ENCODE results near the gene SMG7. TPM values are rescaled to one million over a fixed set of nuclear protein-coding genes. Genes with fewer than 3 reads are reported as not detected.

The SMG7 gene
- polyA plus RNA-seq, 2 of the 4 experiments (the other 2 are of a cell fraction) = 27.2 to 51.3 TPM

- TF ChIP-seq ZFP36 (IDR thresholded peaks at IDR 0.05; ENCODE audit: borderline replicate concordance, partially characterized antibody) (no peak), HES2 (IDR thresholded peaks at IDR 0.05) (no peak), EP300 (IDR thresholded peaks at IDR 0.05) (no peak), ESRRA (IDR thresholded peaks at IDR 0.05; ENCODE audit: borderline replicate concordance, low read length) (no peak), CTCF (IDR thresholded peaks at IDR 0.05) (no peak)
These were observed 40.2 kb downstream of the SMG7 start (continued) for GRCh38 chr1:183512450-183512849.

- FAIRE-seq = no peak
- H3K27ac ChIP-seq = peak overlapping the region; percentile 4 to 32; a peak in 3 of 6 replicates
- H3K9me3 ChIP-seq = no peaks in the 10 kb centered on the region
- peak in 1 of 2 experiments; percentile 41; a peak in 3 of 6 replicates for ATAC-seq
- no peak for DNase-seq (ENCODE audit: low read depth in 1 of 2, low spot score in 1 of 2)
- 15% methylated on average over 1 of the region's 1 CpG for WGBS (ENCODE audit: missing lambda C conversion rate)
- no peak for TF ChIP-seq HES2 (IDR thresholded peaks at IDR 0.05)
- TF ChIP-seq FOSL2 (IDR thresholded peaks at IDR 0.05) = no peak
- TF ChIP-seq FOSL2 (CRISPR knock-in tag; IDR thresholded peaks at IDR 0.05) = no peak
- TF ChIP-seq REST (IDR thresholded peaks at IDR 0.05) = no peak
- TF ChIP-seq NR3C1 (IDR thresholded peaks at IDR 0.05) = no peak
- no peak for TF ChIP-seq HOXA7 (CRISPR knock-in tag; IDR thresholded peaks at IDR 0.05)
- no peak for TF ChIP-seq HMGXB4 (CRISPR knock-in tag; IDR thresholded peaks at IDR 0.05; ENCODE audit: borderline replicate concordance)
- no peak for TF ChIP-seq CBX2 (IDR thresholded peaks at IDR 0.05; ENCODE audit: borderline replicate concordance, low read depth)
- TF ChIP-seq NFE2L2 (conservative IDR thresholded peaks at IDR 0.05; ENCODE audit: low read length) = no peak
- TF ChIP-seq ZNF302 (CRISPR knock-in tag; IDR thresholded peaks at IDR 0.05) = no peak
- TF ChIP-seq MAZ (IDR thresholded peaks at IDR 0.05; ENCODE audit: borderline replicate concordance, low read depth, low read length) = no peak
- no peak for TF ChIP-seq ELK1 (IDR thresholded peaks at IDR 0.05; ENCODE audit: low read depth, low read length)
- TF ChIP-seq RARB (CRISPR knock-in tag; IDR thresholded peaks at IDR 0.05) = no peak
- TF ChIP-seq TFCP2L1 (CRISPR knock-in tag; IDR thresholded peaks at IDR 0.05) = no peak
- no peak for TF ChIP-seq ESRRA (IDR thresholded peaks at IDR 0.05; ENCODE audit: borderline replicate concordance, low read length)
- no peak for TF ChIP-seq SREBF2 (IDR thresholded peaks at IDR 0.05)
- TF ChIP-seq HDAC2 (IDR thresholded peaks at IDR 0.05) = no peak
- no peak for TF ChIP-seq POLR2AphosphoS2 (conservative IDR thresholded peaks at IDR 0.05; ENCODE audit: low read length)
- TF ChIP-seq ATOH8 (CRISPR knock-in tag; IDR thresholded peaks at IDR 0.05; ENCODE audit: low read depth) = no peak
- no peak for TF ChIP-seq FOSB (CRISPR knock-in tag; IDR thresholded peaks at IDR 0.05)
- ChIA-PET POLR2A (no interaction called here), CTCF (interaction anchor here (0.6 to 1.9 kb wide), 4 partner anchors 13 to 345 kb away, joined by 3 to 4 read pairs (median 4); no protein-coding TSS in a partner anchor)
- H3K4me2 ChIP-seq = peak overlapping the region; percentile 68
- peaks cover 45% of the 10 kb centered on the region for H3K4me1 ChIP-seq
- no peak overlapping the region for H3K4me3 ChIP-seq
These were observed 41.9 kb downstream of the SMG7 start for GRCh38 chr1:183514235-183514634.
